ENCODE data around the gene CASKIN1.

- TF ChIP-seq, protein P1, sequence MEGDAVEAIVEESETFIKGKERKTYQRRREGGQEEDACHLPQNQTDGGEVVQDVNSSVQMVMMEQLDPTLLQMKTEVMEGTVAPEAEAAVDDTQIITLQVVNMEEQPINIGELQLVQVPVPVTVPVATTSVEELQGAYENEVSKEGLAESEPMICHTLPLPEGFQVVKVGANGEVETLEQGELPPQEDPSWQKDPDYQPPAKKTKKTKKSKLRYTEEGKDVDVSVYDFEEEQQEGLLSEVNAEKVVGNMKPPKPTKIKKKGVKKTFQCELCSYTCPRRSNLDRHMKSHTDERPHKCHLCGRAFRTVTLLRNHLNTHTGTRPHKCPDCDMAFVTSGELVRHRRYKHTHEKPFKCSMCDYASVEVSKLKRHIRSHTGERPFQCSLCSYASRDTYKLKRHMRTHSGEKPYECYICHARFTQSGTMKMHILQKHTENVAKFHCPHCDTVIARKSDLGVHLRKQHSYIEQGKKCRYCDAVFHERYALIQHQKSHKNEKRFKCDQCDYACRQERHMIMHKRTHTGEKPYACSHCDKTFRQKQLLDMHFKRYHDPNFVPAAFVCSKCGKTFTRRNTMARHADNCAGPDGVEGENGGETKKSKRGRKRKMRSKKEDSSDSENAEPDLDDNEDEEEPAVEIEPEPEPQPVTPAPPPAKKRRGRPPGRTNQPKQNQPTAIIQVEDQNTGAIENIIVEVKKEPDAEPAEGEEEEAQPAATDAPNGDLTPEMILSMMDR (IDR thresholded peaks at IDR 0.05; ENCODE audit: borderline replicate concordance, extremely low read depth, low read length, poor library complexity, severe bottlenecking), result no peak
- no peak for TF ChIP-seq EZH2 (IDR thresholded peaks at IDR 0.05; ENCODE audit: borderline replicate concordance, low read depth, low read length, severe bottlenecking)
These were observed 19.3 kb downstream of the CASKIN1 start for GRCh38 chr16:2177101-2177500.

Data from DND-41 (cell line).